CD14-positive monocyte (primary cell): Measurements from ENCODE around the gene EYA4. TPM values are rescaled to one million over a fixed set of nuclear protein-coding genes. Genes with fewer than 3 reads are reported as not detected.

Experiments
- DNase-seq, 3 donors: peaks; one replicate each; pipeline ENCODE4 v3.0.0-alpha.2; 2011 to 2022
- H2AFZ ChIP-seq: 2 replicates; pipeline ENCODE4 v1.6.0; 2012; ENCODE audit warnings: mild to moderate bottlenecking, low read depth, low read length, inconsistent platforms; ENCODE audit not compliant: insufficient read depth, poor library complexity, severe bottlenecking
- H3K27ac ChIP-seq, 2 donors: 1 replicate in 1 of 2; 2 replicates in 1 of 2; pipeline ENCODE4 v1.5.1; 2012 to 2013; ENCODE audit warnings: low read length in 2 of 2, control low read depth in 1 of 2, inconsistent platforms in 1 of 2, low read depth in 1 of 2, mild to moderate bottlenecking in 1 of 2
- H3K27me3 ChIP-seq, 2 donors: one replicate each; pipeline versions ENCODE4 v1.6.0 to v1.6.1; 2011 to 2013; ENCODE audit warnings: low read length in 2 of 2; ENCODE audit not compliant: control insufficient read depth in 2 of 2, insufficient read depth in 2 of 2
- H3K36me3 ChIP-seq, 2 donors: replicated peaks in 1 of 2; 1 replicate in 1 of 2; 2 replicates in 1 of 2; pipeline versions ENCODE4 v1.5.1 to v1.6.1; 2012 to 2013; ENCODE audit warnings: low read length in 2 of 2, control low read depth in 1 of 2, inconsistent platforms in 1 of 2, mild to moderate bottlenecking in 1 of 2; ENCODE audit not compliant: insufficient read depth in 2 of 2, control insufficient read depth in 1 of 2
- H3K4me1 ChIP-seq, 2 donors: 1 replicate in 1 of 2; 2 replicates in 1 of 2; pipeline versions ENCODE4 v1.5.1 to v1.6.1; 2012 to 2013; ENCODE audit warnings: low read length in 2 of 2, control low read depth in 1 of 2, inconsistent platforms in 1 of 2, mild to moderate bottlenecking in 1 of 2, moderate library complexity in 1 of 2; ENCODE audit not compliant: insufficient read depth in 2 of 2, control insufficient read depth in 1 of 2
- H3K4me2 ChIP-seq: replicated peaks from 2 replicates; pipeline ENCODE3; 2012; ENCODE audit warnings: low read length, moderate library complexity, mild to moderate bottlenecking; ENCODE audit not compliant: poor library complexity, severe bottlenecking; ENCODE audit errors: extremely low read depth
- H3K4me3 ChIP-seq, 3 experiments: fragments of 200-600 bp in 1 of 3; sonication (generic) in 1 of 3; replicated peaks in 1 of 3; 1 replicate in 2 of 3; 2 replicates in 1 of 3; pipeline ENCODE4 v1.5.1; 2011 to 2013; ENCODE audit warnings: low read length in 3 of 3, mild to moderate bottlenecking in 3 of 3, control low read depth in 2 of 3, low read depth in 2 of 3, inconsistent platforms in 1 of 3, moderate library complexity in 1 of 3
- H3K79me2 ChIP-seq: 2 replicates; pipeline ENCODE4 v1.6.0; 2012; ENCODE audit warnings: mild to moderate bottlenecking, control low read depth, inconsistent platforms, low read length, moderate library complexity; ENCODE audit not compliant: insufficient read depth
- H3K9ac ChIP-seq: 2 replicates; pipeline ENCODE4 v1.6.0; 2017; ENCODE audit warnings: low read length, mild to moderate bottlenecking; ENCODE audit not compliant: insufficient read depth, poor library complexity, severe bottlenecking
- H3K9me3 ChIP-seq, 2 donors: replicated peaks in 1 of 2; 1 replicate in 1 of 2; 2 replicates in 1 of 2; pipeline versions ENCODE4 v1.5.1 to v1.6.1; 2012 to 2013; ENCODE audit warnings: low read length in 2 of 2, control low read depth in 1 of 2; ENCODE audit not compliant: control insufficient read depth in 1 of 2, insufficient read depth in 1 of 2
- H4K20me1 ChIP-seq: 2 replicates; pipeline ENCODE4 v1.6.0; 2012; ENCODE audit warnings: mild to moderate bottlenecking, low read length, control low read depth, moderate library complexity; ENCODE audit not compliant: insufficient read depth
- H3K27ac Mint-ChIP-seq, 7 donors: one replicate each; pipeline ENCODE4 v1.8.0; 2020; ENCODE audit warnings: mild to moderate bottlenecking in 7 of 7, mixed read lengths in 7 of 7, moderate library complexity in 6 of 7, inconsistent platforms in 2 of 7
- H3K27me3 Mint-ChIP-seq, 3 donors: one replicate each; pipeline ENCODE4 v1.8.0; 2021 to 2022; ENCODE audit warnings: low read depth in 3 of 3, mild to moderate bottlenecking in 3 of 3, mixed read lengths in 3 of 3, moderate library complexity in 3 of 3, inconsistent platforms in 1 of 3
- H3K36me3 Mint-ChIP-seq, 2 donors: one replicate each; pipeline ENCODE4 v1.8.0; 2020; ENCODE audit warnings: mixed read lengths in 2 of 2, inconsistent platforms in 1 of 2, mild to moderate bottlenecking in 1 of 2
- H3K4me1 Mint-ChIP-seq: one replicate; pipeline ENCODE4 v1.8.0; 2020; ENCODE audit warnings: mild to moderate bottlenecking, mixed read lengths
- H3K4me3 Mint-ChIP-seq, 2 donors: one replicate each; pipeline ENCODE4 v1.8.0; 2020; ENCODE audit warnings: mild to moderate bottlenecking in 2 of 2, mixed read lengths in 2 of 2, moderate library complexity in 1 of 2
- H3K9me3 Mint-ChIP-seq, 7 donors: one replicate each; pipeline ENCODE4 v1.8.0; 2020 to 2022; ENCODE audit warnings: mixed read lengths in 7 of 7, mild to moderate bottlenecking in 6 of 7, moderate library complexity in 6 of 7, inconsistent platforms in 2 of 7
- CTCF ChIP-seq: fragments of 200-600 bp; IDR thresholded peaks from one replicate; pipeline ENCODE4 v1.8.0; 2022; ENCODE audit warnings: antibody characterized with exemption, mild to moderate bottlenecking
- WGBS: methylation state at CpG from one replicate; pipeline ENCODE4 v1.1.5; 2013; ENCODE audit warnings: missing lambda C conversion rate; ENCODE audit not compliant: insufficient coverage; 5-methylcytosine and 5-hydroxymethylcytosine counted together
- intact Hi-C, 2 donors: fragments of 100-400 bp; cut with micrococcal nuclease; formaldehyde crosslinking; loops; one replicate each; pipeline versions ENCODE4 v1.15.0 to v1.15.1; 2023
- polyA plus RNA-seq, 3 donors: library from polyadenylated mRNA; depleted of rRNA in 1 of 3; unstranded in 2 of 3; stranded (reverse) in 1 of 3; fragments of 300-500 nt in 2 of 3; fragments of >200 nt in 1 of 3; fragmentation: Illumina TruSeq in 2 of 3; gene quantifications; 1 replicate in 2 of 3; 2 replicates in 1 of 3; pipeline ENCODE4 v1.2.3, GENCODE V29; 2012 to 2021

EYA4 gene
- polyA plus RNA-seq, 3 donors = not detected

- H3K27me3 ChIP-seq = no peaks in the 10 kb centered on the region
- H3K36me3 ChIP-seq = no peaks in the 10 kb centered on the region
- no peak for DNase-seq
- no peaks in the 10 kb centered on the region for H3K27me3 Mint-ChIP-seq
- intact Hi-C loops = no loop called here
- no peaks in the 10 kb centered on the region for H3K36me3 Mint-ChIP-seq
- H3K9ac ChIP-seq = no peak overlapping the region
- H3K79me2 ChIP-seq = no peaks in the 10 kb centered on the region
- H3K4me1 Mint-ChIP-seq = no peaks in the 10 kb centered on the region
- peaks cover 0 to 1% (median 0%) of the 10 kb centered on the region in 7 donors for H3K9me3 Mint-ChIP-seq
- no peak overlapping the region for H3K4me3 Mint-ChIP-seq
- no peak overlapping the region for H2AFZ ChIP-seq
- H3K4me1 ChIP-seq = no peaks in the 10 kb centered on the region
- WGBS = 80% methylated on average over 1 of the region's 5 CpGs
- H4K20me1 ChIP-seq = no peaks in the 10 kb centered on the region
- H3K27ac Mint-ChIP-seq = no peak overlapping the region
- H3K27ac ChIP-seq = no peak overlapping the region
- no peak overlapping the region for H3K4me2 ChIP-seq
- no peak overlapping the region for H3K4me3 ChIP-seq
- no peaks in the 10 kb centered on the region for H3K9me3 ChIP-seq
- TF ChIP-seq CTCF = no peak
Observed at GRCh38 chr6:133415262-133415661, 174.1 kb downstream of the EYA4 start.

- Histone ChIP-seq H3K27ac (no peak overlapping the region), H3K9me3 (no peaks in the 10 kb centered on the region), H3K79me2 (no peaks in the 10 kb centered on the region), H3K4me3 (no peak overlapping the region), H3K4me1 (no peaks in the 10 kb centered on the region), H4K20me1 (no peaks in the 10 kb centered on the region), H3K27me3 (no peaks in the 10 kb centered on the region), H3K36me3 (no peaks in the 10 kb centered on the region), H2AFZ (no peak overlapping the region), H3K9ac (no peak overlapping the region), H3K4me2 (no peak overlapping the region)
- no peaks in the 10 kb centered on the region for H3K9me3 Mint-ChIP-seq
- no peaks in the 10 kb centered on the region for H3K4me1 Mint-ChIP-seq
- TF ChIP-seq CTCF = no peak
- H3K4me3 Mint-ChIP-seq = no peak overlapping the region
- no peak for DNase-seq
- no peaks in the 10 kb centered on the region for H3K36me3 Mint-ChIP-seq
- WGBS = no CpG with 5 or more reads among the region's 2 CpGs
- intact Hi-C loops = no loop called here
- no peaks in the 10 kb centered on the region for H3K27me3 Mint-ChIP-seq
- no peak overlapping the region for H3K27ac Mint-ChIP-seq
Observed at GRCh38 chr6:133418108-133418507, 177.0 kb downstream of the EYA4 start.
